Measurements from ENCODE around the gene EFTUD2. TPM values are rescaled to one million over a fixed set of nuclear protein-coding genes. Genes with fewer than 3 reads are reported as not detected.

Gene EFTUD2
- total and polyA plus RNA-seq, 7 donors: 20.6 to 93.1 (median 48.4) TPM

GRCh38 chr17:44842748-44843147 is 56.5 kb downstream of the EFTUD2 start:
- H3K9me3 ChIP-seq: no peaks in the 10 kb centered on the region
- intact Hi-C loops (cut with DNase I): no loop called here
- no peaks in the 10 kb centered on the region for H3K36me3 ChIP-seq
- 48 to 51% methylated on average over 5 of the region's 5 CpGs for WGBS, 2 donors
- TF ChIP-seq POLR2AphosphoS5 (IDR thresholded peaks at IDR 0.05) (peak in 1 of 4 donors; percentile 14), EP300 (IDR thresholded peaks at IDR 0.05) (no peak)
- peaks cover 0 to 31% (median 26%) of the 10 kb centered on the region in 4 donors for H3K4me1 ChIP-seq
- H3K27me3 ChIP-seq: no peaks in the 10 kb centered on the region
- H3K4me3 ChIP-seq: no peak overlapping the region
- H3K27ac ChIP-seq: peak overlapping the region; percentile 6 to 68 (median 42)
- no peak for DNase-seq

- intact Hi-C loops (cut with DNase I): no loop called here
- TF ChIP-seq EP300 (IDR thresholded peaks at IDR 0.05): no peak
- TF ChIP-seq POLR2AphosphoS5 (IDR thresholded peaks at IDR 0.05): no peak
- TF ChIP-seq CTCF (IDR thresholded peaks at IDR 0.05): no peak
- no peak for TF ChIP-seq POLR2A (IDR thresholded peaks at IDR 0.05)
- H3K36me3 ChIP-seq: no peaks in the 10 kb centered on the region
- H3K4me1 ChIP-seq: peaks cover 0 to 31% (median 26%) of the 10 kb centered on the region in 4 donors
- H3K27me3 ChIP-seq: no peaks in the 10 kb centered on the region
- H3K27ac ChIP-seq: no peak overlapping the region
- no peaks in the 10 kb centered on the region for H3K9me3 ChIP-seq
- no peak for DNase-seq
- no peak overlapping the region for H3K4me3 ChIP-seq
- 61 to 82% methylated on average over 3 of the region's 3 CpGs for WGBS, 2 donors
Measured at GRCh38 chr17:44840936-44841335, 58.3 kb downstream of the EFTUD2 start.

GRCh38 chr17:44840274-44840673 is 59.0 kb downstream of the EFTUD2 start:
- Histone ChIP-seq H3K4me3 (no peak overlapping the region), H3K27me3 (no peaks in the 10 kb centered on the region), H3K36me3 (no peaks in the 10 kb centered on the region), H3K27ac (no peak overlapping the region), H3K9me3 (no peaks in the 10 kb centered on the region), H3K4me1 (peaks cover 0 to 31% (median 26%) of the 10 kb centered on the region in 4 donors)
- DNase-seq: no peak
- intact Hi-C loops (cut with DNase I): no loop called here
- WGBS, 2 donors: 76 to 82% methylated on average over 4 of the region's 4 CpGs
- no peak for TF ChIP-seq CTCF (IDR thresholded peaks at IDR 0.05)
- no peak for TF ChIP-seq POLR2AphosphoS5 (IDR thresholded peaks at IDR 0.05)
- no peak for TF ChIP-seq EP300 (IDR thresholded peaks at IDR 0.05)
- TF ChIP-seq POLR2A (IDR thresholded peaks at IDR 0.05): no peak

- no peak for TF ChIP-seq POLR2AphosphoS5 (IDR thresholded peaks at IDR 0.05)
- no peak for TF ChIP-seq EP300 (IDR thresholded peaks at IDR 0.05)
- TF ChIP-seq CTCF (IDR thresholded peaks at IDR 0.05): no peak
- no peak for TF ChIP-seq POLR2A (IDR thresholded peaks at IDR 0.05)
- Histone ChIP-seq H3K4me1 (peaks cover 0 to 6% (median 2%) of the 10 kb centered on the region in 4 donors), H3K9me3 (no peaks in the 10 kb centered on the region), H3K27me3 (no peaks in the 10 kb centered on the region), H3K36me3 (no peaks in the 10 kb centered on the region), H3K27ac (no peak overlapping the region), H3K4me3 (no peak overlapping the region)
- 55 to 68% methylated on average over 2 of the region's 2 CpGs for WGBS, 2 donors
- intact Hi-C loops (cut with DNase I): no loop called here
- DNase-seq: no peak
Measured at GRCh38 chr17:44837196-44837595, 62.0 kb downstream of the EFTUD2 start.

GRCh38 chr17:44832805-44833204 is 66.4 kb downstream of the EFTUD2 start:
- H3K9me3 ChIP-seq: no peaks in the 10 kb centered on the region
- no peak overlapping the region for H3K4me3 ChIP-seq
- TF ChIP-seq POLR2A (IDR thresholded peaks at IDR 0.05): no peak
- no peak for TF ChIP-seq CTCF (IDR thresholded peaks at IDR 0.05)
- no peak for TF ChIP-seq POLR2AphosphoS5 (IDR thresholded peaks at IDR 0.05)
- no peak for TF ChIP-seq EP300 (IDR thresholded peaks at IDR 0.05)
- DNase-seq: no peak
- peaks cover 0 to 8% (median 3%) of the 10 kb centered on the region in 3 donors for H3K27me3 ChIP-seq
- no peaks in the 10 kb centered on the region for H3K36me3 ChIP-seq
- 60 to 73% methylated on average over 5 of the region's 5 CpGs for WGBS, 2 donors
- H3K4me1 ChIP-seq: peaks cover 0 to 8% (median 3%) of the 10 kb centered on the region in 4 donors
- H3K27ac ChIP-seq: no peak overlapping the region
- intact Hi-C loops (cut with DNase I): no loop called here
